GM21515 (cell line): ENCODE measurements around the gene NOX3.

Experiments used
- ATAC-seq: cut with Tn5 transposase; IDR thresholded peaks from one replicate; pipeline ENCODE4 v1.9.1; 2021; ENCODE audit not compliant: unreplicated experiment

The NOX3 gene

DNA sequence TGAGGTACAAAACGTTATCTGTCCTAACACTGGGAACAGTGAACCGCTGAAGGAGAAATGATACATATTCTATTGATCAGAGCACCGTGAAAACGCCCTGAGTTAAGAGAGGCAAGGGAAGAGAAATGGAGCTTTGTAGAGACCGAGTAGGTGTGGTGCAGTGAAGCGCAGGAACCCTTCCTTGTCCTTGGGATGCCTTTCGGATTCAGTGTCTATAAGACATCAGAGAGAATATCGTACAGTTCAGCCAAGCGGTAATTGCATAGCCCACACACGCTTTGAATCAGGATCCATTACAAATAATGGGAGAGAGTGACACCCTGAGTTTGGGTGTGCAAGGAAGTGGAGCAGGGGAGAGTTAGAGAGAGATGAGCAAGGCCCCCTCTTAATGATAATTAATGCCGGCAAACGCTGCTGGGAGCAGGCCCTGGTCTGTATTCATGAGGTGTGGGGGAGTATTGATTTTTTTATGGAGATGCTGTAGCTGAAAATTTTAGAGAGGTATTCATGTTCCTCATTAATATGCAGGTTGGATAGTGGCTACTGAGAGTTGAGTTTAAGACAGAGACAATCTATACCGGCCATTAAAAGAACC lies 20.7 kb downstream of the NOX3 start:
- no peak for ATAC-seq

DNA sequence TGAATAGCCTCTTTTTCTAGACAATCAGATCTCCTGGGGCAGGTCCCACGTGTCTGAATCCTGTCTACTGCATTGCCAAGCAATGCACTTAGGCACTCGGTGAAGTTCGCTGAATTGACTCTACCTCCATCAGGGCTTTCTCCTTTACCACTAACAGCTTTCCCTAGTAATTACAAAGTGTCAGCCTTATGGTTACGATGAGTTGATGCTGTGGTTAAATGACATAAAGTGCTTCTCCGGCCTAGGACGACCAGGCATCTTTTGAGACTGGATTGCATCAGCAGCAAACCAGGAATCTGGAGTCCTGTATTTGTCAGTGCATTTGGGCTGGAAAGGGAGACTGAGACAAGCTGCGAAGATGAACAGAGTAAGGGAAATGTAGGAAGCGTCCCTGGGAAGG lies 21.5 kb downstream of the NOX3 start:
- ATAC-seq, result no peak

DNA sequence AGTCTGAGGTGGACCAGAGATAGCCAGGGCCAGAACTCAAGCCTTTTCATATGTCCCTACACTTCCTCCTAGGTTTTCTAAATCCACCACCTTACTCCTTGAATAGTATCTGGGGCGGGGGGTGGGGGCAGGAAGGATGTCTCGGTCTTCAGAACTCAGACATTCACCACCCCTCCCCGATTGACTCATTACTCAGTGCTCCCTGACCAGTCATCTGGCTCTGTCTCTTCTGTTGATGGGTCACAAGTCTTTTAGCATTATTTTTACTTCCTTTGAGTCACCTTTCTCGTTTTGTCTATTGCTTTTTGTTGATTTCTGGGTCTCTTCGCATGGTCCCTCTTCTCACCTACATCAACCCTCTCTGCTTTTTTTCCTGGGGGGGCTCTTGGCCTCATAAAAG lies 23.3 kb downstream of the NOX3 start:
- ATAC-seq, result no peak

DNA sequence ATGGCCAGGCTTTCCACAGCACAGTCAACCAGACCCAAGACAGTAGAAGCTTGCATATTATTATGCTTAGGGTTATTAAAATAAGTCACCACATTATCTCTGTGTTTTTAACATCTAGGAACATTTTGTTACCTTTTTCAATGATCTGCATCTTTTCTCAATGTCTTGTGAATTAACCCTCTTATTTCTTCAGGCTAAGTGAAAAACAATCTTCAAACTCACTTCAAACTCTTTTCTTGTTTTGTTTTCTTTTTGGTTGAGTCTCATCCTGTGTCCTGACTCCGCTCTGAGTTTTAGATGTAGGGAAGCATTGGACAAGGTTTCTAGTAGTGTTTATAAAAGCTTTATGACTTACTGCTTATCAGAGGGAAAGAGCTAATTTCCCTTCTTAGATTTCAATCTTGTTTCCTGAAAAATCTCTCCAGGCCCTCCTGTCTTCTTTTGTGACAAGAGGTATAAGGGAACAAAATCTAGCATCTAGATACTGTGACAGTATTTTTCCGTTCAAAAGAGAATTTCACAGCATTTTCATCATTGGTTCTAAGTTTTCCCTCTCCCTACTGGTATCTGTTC lies 26.2 kb downstream of the NOX3 start:
- no peak for ATAC-seq

DNA sequence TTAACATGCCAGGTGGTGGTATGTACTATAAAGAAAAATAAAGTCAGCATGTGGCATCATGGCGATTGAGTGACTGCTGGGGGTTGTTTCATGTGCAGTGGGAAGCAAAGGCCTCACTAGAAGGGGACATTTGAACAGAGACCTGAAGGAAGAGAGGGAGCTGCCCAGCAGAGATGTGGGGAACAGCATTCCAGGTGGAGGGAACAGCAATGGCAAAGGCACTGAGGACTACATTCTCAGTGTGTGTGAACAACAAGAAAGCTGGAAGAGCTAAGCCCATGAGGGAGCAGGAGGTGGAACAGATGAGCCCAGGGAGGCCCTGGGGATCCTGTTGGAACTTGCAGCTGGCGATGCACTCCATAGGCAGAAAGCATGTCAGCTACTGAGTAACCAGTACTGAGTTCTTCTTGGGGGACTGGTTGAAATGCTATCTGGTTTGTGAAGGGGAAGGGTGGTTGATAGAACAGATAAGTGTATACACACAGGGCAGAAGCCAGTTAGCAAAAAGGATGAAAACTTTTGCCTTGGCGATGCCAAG lies 29.2 kb downstream of the NOX3 start:
- ATAC-seq, result no peak

DNA sequence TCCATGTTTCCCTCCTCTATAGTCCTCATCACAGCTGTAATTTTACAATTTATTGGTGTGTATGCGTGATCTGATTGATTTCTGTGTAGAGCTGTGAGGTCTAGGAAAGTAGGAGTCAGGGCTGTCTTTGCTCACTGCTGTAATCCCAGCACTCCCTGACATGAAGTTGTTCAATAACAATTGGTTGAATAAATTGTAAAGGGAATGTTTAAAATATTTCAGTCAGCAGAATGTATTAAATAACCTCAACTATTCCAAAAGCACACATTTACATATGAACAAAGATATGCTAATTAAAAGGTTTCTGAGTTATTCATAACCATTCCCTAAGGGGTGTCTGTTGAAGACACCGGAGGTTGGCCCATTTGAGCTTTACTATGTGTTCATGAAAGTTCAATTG lies 31.5 kb downstream of the NOX3 start:
- ATAC-seq, result no peak

DNA sequence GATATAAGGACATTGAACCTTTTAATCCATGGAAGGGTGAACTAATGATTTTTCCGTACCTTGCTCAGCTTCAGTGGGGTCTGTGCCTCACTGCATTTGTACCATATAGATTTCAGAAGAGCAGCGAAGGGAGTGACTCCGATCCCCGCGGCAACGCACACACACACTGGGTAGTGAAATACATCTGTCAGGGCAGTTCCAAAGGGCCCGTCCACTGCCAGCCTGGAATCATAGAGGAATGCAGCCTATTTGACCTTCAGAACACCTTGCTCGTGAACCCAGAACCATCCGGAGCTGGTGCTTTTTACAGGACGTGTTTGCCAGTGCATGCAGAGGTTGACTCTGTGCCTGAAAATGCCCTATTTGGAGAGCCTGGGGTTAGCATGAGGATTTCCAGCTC lies 33.0 kb downstream of the NOX3 start:
- no peak for ATAC-seq

DNA sequence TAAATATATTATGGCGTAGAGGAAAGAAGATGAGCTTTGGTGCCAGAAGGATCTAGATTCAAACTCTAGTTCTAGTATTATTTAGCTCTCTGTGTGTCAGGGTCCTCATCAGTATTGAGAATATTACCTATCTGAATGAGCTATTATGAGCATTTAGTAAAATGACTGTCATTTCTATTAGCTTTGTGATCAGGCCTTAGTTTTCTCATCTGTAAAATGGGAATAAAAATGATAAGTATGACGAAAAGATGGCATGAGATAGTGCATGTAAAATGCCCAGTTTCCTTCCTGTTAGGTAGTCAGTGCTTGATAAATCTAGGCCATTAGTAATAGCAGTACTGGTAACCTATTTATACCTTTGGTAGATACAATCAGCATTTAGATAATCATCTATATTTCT lies 35.1 kb downstream of the NOX3 start:
- no peak for ATAC-seq

DNA sequence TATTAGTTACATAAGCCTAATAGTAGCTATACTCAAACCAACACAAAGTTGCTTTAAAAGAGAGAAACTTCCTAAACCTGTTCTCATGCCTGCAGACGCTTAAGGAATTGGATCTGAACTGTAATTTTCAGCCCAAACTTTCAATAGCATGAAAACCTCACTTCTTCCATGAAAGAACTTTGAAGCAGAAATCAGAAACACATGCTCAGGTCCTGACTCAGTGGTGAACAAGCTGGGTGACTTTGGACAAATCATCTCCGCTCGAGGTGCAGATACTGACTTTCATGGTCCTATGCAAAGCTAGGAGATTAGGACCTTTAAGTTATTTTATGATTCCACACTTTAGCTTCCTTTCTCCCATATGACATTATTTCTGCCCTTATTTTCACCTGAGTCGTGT lies 36.5 kb downstream of the NOX3 start:
- ATAC-seq, result no peak

DNA sequence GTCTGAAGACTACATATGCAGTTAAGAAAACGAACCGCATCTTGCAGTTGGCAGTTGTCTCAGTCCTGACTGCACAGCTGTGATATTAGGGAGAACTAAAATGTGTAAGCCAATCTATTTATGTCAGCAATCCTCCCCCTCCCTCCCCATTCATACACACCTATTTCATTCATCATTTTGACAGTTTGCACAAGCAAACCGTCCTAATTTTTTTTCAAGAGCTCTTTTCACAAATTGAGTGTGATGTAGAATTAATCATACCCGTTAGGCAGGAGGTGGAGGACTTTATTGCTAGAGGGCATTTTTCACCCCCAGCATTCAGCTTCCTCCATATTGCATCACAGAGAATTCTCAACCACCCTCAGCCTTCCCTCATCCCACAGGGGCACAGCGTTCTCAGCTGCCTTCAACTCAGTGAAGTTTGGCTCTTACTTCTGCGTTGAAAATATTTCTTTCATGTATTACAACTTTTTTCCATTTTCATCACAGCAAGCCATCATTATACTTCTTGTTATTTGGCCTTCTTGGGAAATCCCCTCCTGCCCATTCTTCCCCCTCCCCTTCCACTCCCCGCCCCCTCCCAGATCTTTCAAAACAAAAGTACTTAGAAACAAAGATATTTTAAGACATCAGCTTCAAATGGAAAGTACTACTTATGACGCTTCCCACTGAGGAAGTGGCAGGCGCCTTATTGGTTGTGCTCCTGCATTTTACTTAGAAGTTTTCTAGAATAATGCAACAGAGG lies 37.5 kb downstream of the NOX3 start:
- peak; percentile 65 for ATAC-seq

DNA sequence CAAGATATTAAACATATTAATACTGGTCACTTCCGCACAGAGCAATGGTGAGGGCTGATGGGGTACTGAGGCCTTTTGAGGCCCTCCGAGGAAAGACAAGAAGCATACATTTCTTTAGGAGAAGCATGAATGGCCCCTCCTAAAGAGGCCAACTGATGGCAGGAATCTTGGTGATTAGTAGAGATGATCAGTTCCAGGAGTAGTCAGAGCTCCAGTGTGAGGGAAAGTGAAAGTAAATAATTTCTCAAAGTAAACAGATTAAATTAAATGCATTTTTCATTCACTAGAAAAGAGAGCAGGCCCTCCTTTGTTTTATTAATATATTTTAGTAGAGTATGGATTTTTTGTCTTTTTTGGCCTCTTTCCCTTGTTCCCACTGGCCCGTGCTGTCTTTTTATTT lies 38.2 kb downstream of the NOX3 start:
- ATAC-seq, result no peak

DNA sequence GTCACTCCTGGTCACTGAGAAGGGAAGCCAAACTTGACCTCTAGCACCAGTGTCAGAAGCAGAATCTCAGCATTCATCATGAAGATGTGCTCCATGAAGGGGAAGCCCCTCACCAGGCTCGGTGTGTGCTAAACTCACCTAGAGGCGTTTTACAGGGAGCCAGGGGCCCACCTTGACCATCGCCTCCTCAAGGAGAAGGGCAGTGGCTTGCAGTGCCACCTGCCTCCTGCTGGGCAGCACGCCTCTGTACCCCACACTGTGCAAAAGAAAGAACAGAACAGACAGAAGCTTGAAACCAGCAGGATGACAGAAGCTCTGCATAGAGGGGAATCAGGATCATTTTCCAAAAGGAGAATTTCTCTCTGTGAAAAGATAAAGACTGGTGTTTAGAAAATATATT lies 39.7 kb downstream of the NOX3 start:
- ATAC-seq, result no peak

DNA sequence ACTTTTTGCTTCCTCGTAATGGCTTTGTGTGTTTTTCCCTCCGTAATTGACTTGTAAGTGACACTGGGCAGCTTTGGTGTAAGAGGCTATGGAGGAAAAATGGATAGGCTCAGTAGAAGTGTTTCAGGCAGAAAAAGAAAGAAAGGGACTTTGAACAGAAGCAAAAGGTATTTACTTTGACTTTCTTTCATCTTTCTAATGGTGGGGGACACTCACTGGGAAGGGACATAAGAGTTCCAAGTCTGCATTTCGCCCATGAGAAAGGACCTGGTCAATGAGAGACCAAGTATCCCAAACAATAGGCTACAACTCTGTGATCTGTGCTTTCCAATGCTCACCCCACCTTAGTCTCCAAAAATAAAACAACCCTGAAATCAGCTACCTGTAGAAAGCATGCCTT lies 41.6 kb downstream of the NOX3 start:
- no peak for ATAC-seq

DNA sequence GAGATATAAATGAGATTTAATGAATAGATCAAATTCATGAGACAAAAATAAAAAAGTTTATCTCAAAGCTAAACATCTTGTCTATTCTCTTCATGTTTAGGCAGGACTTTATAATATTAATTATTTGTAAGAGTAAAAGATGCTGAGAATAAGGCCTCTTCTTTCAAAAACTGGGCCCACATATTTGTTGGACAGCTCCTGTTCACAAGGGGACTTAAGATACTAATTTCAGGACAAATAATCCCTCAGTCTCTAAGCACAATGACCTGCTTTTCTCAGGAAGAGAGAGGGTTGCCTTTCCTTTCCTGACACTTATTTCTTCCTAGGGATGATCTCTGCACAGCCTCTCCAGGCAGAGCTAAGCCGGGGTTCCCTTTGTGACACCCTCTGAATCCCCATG lies 43.3 kb downstream of the NOX3 start:
- no peak for ATAC-seq

DNA sequence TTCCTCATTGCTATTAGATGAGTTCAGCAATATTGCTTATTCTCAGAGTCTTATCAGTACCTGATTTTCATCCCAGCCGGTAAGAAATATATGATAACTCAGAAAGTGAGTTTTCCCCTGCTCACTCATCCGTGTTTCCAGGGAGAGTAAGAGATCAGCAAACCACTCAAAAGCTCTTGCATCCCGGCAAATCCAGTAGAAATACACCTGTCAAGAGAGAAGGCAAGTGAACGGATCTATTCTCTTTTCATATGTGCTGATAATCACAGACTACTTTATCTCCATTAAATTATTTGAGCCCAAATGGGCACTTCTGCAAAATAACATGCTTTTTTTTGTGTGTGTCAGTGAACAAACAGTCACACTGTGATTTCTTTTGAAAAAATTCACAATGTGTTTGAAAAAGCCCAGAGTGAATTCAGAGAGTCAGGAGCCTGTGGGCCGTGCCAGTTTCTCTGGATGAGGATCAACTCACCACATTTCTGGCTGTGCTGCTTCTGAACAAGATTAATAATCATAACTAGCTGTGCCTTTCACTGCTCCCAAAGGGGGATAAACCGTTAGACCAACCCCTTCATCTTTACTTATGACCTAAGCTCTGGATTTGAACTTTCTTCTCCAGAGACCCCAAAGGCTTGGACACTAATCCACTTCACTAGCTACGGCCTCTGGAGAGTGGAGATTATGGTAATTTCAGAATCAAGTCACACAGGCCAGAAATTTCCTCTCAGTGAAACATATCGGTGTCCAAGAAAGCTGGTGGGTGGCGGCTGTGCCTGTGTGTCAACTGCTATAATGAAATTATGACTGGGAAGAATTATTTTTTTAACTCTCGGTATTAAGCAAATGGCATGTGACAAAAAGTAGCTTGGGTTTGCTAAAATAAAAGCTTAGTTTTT lies 44.2 kb downstream of the NOX3 start:
- ATAC-seq, result no peak

DNA sequence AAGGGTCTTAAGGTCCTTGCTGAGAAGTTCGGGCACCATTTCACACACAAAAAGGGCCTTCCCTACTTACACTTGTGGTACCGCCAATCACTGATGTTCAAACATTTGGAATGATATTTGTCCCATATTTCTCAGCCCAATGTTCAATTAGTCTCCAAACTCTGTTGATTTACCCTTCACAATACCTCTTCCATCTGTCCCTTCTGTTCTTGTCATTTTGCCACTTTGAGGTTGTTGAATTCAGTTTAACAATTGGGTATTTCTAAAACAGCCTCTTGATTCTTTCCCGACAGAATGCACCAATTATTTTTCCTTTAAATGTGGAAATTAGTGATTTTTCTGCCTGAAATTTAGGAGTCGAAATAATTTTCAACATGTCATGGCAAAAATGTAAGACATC lies 46.2 kb downstream of the NOX3 start:
- no peak for ATAC-seq

DNA sequence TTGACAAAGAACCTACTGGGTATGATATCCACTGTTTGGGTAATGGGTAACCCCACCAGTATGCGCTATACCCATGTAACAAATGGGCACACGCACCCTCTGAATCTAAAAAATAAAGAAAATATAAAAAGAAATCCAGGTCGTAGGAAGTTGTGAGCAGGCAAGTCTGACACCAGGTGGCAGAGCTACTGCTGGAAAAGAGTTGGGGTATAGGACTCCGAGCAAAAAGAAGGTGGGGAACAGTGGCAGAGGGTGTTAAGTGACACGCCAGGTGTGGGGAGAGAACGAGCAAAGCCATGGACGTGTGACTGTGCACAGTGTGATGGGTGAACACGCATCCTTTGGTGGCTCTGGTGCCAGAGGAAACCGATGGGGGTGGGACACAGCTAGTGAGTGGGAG lies 46.7 kb downstream of the NOX3 start:
- ATAC-seq, result no peak

DNA sequence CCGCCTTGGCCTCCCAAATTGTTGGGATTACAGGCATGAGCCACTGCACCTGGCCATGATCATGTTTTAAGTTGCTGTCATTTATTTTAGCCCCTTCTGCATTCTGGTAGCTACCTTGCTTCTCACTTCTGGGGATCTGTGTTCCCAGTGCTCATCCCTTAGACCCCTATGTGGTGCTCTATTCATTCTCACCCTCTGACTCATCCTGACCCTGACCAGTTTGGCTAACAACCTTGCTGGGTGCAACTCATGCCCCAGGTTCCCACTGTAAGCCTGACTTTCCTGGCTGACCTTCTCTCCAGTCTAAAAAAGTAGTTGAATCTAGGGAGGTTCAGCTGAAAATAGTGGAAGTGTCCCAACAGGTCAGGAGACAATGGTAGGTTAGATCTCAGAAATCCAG lies 47.4 kb downstream of the NOX3 start:
- ATAC-seq, result no peak

DNA sequence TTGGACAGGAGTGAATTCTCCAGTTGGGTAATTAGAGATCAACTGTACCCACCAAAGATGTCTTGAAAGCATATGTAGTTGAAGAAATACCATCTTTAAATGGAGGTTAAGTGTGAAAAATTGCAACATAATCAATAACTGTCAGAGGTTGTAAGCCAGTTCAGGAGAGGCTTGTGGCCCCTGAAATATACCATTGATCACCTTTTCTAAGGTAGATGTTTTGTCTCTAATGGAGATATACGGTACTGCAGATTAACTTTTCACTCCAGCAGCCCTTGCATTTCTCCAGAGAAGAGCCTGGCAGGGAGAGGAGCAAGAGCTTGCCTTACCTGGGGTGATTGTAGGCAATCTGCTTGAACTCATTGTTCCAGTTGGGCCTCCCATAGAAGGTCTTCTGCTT lies 48.8 kb downstream of the NOX3 start:
- no peak for ATAC-seq

DNA sequence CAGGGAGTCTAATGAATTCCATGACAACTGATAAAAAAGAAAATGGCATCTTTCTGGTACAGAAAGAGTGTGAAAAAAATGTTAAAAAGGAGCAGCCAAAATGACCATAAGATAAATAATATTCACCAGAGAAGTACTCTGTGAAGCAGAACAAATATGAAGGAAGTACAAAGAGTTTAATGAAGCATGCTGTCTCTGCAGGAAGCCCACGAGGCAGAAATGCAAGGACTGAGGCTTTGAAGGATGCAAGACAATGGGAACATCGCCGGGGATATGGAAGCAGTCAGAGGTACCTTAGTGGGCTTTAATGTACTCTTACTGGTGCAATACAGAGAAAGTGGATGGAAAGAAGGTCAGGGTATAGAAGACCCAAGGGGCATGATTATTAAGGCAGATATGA lies 50.7 kb downstream of the NOX3 start:
- no peak for ATAC-seq

DNA sequence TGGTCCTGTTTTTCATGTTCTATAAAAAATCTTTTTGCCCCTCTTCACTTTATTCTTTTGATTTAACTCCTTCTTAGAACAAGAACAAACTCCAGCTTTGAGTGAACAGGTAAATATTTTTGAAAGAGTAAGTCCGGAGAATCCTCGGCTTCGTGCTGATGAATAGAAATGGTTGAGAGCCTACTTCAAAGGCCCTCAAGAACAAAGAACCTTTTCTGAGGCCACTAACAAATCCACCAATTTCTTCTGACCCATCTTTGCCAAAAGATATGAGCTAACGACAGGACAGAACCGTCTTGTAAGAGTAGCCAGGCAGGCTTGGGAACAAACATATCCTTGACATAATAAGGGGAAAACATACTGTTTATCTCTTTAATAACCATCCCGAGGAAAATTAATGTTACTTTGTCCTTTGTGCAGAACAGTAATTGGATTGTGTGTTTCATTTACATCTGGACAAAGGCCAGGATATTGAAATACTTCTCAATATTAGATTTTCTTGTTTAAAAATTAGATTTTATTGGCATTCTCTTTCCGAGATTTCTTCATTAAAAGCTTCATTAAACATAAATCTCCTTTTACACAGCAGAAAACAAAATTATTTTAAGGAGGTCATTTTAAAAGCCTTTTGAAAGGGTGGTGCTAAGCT lies 52.9 kb downstream of the NOX3 start:
- no peak for ATAC-seq
